Fibroblast of lung (primary cell): Measurements from ENCODE around the gene SIAH3. TPM values are rescaled to one million over a fixed set of nuclear protein-coding genes. Genes with fewer than 3 reads are reported as not detected.

ENCODE experiments used
- DNase-seq, 2 donors: peaks; one replicate each; pipeline versions ENCODE4 v3.0.0 to v3.0.0-alpha.2; 2010; ENCODE audit warnings: low read depth in 2 of 2
- H2AFZ ChIP-seq: 2 replicates; pipeline ENCODE4 v1.5.1; 2012; ENCODE audit warnings: low read length, control low read depth, inconsistent platforms
- H3K27ac ChIP-seq: 2 replicates; pipeline ENCODE4 v1.5.1; 2011; ENCODE audit warnings: low read length, control low read depth; ENCODE audit not compliant: insufficient read depth
- H3K27me3 ChIP-seq: 2 replicates; pipeline ENCODE4 v1.5.1; 2011; ENCODE audit warnings: mild to moderate bottlenecking, low read length; ENCODE audit not compliant: control insufficient read depth, insufficient read depth
- H3K36me3 ChIP-seq: 2 replicates; pipeline ENCODE4 v1.5.1; 2011; ENCODE audit warnings: low read length; ENCODE audit not compliant: control insufficient read depth, insufficient read depth
- H3K4me1 ChIP-seq: 2 replicates; pipeline ENCODE4 v1.5.1; 2011; ENCODE audit warnings: low read length; ENCODE audit not compliant: control insufficient read depth, insufficient read depth; ENCODE audit errors: extremely low read depth
- H3K4me2 ChIP-seq: 2 replicates; pipeline ENCODE4 v1.5.1; 2011; ENCODE audit warnings: low read length, control low read depth; ENCODE audit not compliant: insufficient read depth; ENCODE audit errors: extremely low read depth
- H3K4me3 ChIP-seq, 4 experiments: fragments of 200-600 bp in 1 of 4; sonication (generic) in 1 of 4; replicated peaks in 1 of 4; 2 replicates each; pipeline ENCODE4 v1.5.1; 2011 to 2016; ENCODE audit warnings: low read length in 4 of 4, low read depth in 3 of 4, mild to moderate bottlenecking in 3 of 4, control low read depth in 2 of 4, inconsistent platforms in 1 of 4, mixed read lengths in 1 of 4; ENCODE audit not compliant: insufficient read depth in 1 of 4; ENCODE audit errors: control extremely low read depth in 1 of 4
- H3K79me2 ChIP-seq: 2 replicates; pipeline ENCODE4 v1.5.1; 2012; ENCODE audit warnings: mild to moderate bottlenecking, low read length, inconsistent platforms; ENCODE audit not compliant: control insufficient read depth, insufficient read depth
- H3K9ac ChIP-seq: 2 replicates; pipeline ENCODE4 v1.5.1; 2011; ENCODE audit warnings: mild to moderate bottlenecking, low read length, control low read depth; ENCODE audit not compliant: insufficient read depth
- H3K9me3 ChIP-seq: 2 replicates; pipeline ENCODE4 v1.5.1; 2012; ENCODE audit warnings: low read depth, low read length; ENCODE audit not compliant: control insufficient read depth, insufficient read depth
- H4K20me1 ChIP-seq: 2 replicates; pipeline ENCODE4 v1.5.1; 2011; ENCODE audit warnings: low read length; ENCODE audit not compliant: control insufficient read depth, insufficient read depth; ENCODE audit errors: extremely low read depth
- EZH2 ChIP-seq: IDR thresholded peaks from 2 replicates; pipeline ENCODE4 v1.5.1; 2012; ENCODE audit warnings: low read length, control low read depth, mild to moderate bottlenecking; ENCODE audit errors: missing control alignments
- polyA plus RNA-seq, 2 donors: library from polyadenylated mRNA; depleted of rRNA in 1 of 2; stranded (reverse) in 1 of 2; unstranded in 1 of 2; fragments of >200 nt; gene quantifications; 2 replicates each; pipeline ENCODE4 v1.2.1, GENCODE V29; 2011 to 2012; ENCODE audit warnings: missing spikeins in 1 of 2
- total RNA-seq: library from RNA; depleted of rRNA; stranded (reverse); fragments of >200 nt; gene quantifications from 2 replicates; pipeline ENCODE4 v1.2.1, GENCODE V29; 2014
- TF ChIP-seq, protein P1 (sequence below), 2 donors: IDR thresholded peaks in 1 of 2; conservative IDR thresholded peaks in 1 of 2; 1 replicate in 1 of 2; 2 replicates in 1 of 2; pipeline ENCODE4 v1.5.1; 2011 to 2012; ENCODE audit warnings: low read length in 2 of 2, control low read depth in 1 of 2, inconsistent platforms in 1 of 2, low read depth in 1 of 2, mild to moderate bottlenecking in 1 of 2

Gene SIAH3
- total and polyA plus RNA-seq, 2 donors (not counting 1 experiment from before 2014, with no cell fraction given) = not detected

DNA sequence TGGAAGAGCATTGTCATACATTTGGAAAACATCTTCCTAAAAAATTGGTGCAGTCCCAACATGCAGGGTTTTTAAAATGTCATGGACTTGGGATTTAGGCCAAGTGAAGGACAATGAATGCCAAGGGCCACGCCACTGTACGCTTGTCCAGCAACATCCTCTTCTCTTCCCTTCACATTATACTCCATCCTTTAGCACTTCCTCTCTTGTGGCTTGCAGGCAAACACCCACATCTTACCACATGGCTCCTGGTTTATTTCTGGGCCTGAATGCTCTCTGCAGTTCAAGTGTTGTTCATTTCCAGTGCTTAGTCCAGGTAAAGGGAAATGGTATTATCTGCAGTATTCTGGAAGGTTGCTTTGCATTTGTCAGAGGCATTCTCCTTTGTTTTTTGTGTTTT, 104.5 kb downstream of the SIAH3 start:
- Histone ChIP-seq H3K27me3 (peaks cover 6% of the 10 kb centered on the region), H3K36me3 (no peaks in the 10 kb centered on the region)
- DNase-seq = no peak

DNA sequence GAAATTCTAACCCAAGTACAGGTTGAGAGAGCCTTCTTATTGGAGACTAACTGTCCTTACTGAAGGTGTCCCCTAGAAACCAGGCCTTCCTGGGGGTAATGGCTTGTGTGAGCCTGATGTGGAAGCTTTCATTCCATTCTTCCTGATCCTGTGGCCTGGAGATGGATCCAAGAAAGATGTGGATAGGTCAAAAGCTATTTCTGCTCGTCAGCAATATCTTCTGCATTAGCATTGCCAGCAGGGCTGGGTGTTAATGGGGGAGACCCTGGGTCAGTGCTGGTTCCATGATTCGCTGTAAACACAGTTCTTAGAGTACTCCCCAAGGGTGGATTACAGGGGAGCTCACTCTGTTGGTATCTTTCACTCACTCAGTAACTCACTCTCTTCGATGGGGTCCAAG, 106.6 kb downstream of the SIAH3 start:
- Histone ChIP-seq H3K9me3 (no peaks in the 10 kb centered on the region), H3K27me3 (peaks cover 6% of the 10 kb centered on the region), H3K36me3 (no peaks in the 10 kb centered on the region), H4K20me1 (no peaks in the 10 kb centered on the region), H3K27ac (no peak overlapping the region), H3K79me2 (no peaks in the 10 kb centered on the region), H3K4me3 (no peak overlapping the region), H3K9ac (no peak overlapping the region), H3K4me1 (no peaks in the 10 kb centered on the region), H2AFZ (no peak overlapping the region), H3K4me2 (no peak overlapping the region)
- DNase-seq = no peak
- TF ChIP-seq, protein P1, sequence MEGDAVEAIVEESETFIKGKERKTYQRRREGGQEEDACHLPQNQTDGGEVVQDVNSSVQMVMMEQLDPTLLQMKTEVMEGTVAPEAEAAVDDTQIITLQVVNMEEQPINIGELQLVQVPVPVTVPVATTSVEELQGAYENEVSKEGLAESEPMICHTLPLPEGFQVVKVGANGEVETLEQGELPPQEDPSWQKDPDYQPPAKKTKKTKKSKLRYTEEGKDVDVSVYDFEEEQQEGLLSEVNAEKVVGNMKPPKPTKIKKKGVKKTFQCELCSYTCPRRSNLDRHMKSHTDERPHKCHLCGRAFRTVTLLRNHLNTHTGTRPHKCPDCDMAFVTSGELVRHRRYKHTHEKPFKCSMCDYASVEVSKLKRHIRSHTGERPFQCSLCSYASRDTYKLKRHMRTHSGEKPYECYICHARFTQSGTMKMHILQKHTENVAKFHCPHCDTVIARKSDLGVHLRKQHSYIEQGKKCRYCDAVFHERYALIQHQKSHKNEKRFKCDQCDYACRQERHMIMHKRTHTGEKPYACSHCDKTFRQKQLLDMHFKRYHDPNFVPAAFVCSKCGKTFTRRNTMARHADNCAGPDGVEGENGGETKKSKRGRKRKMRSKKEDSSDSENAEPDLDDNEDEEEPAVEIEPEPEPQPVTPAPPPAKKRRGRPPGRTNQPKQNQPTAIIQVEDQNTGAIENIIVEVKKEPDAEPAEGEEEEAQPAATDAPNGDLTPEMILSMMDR (conservative IDR thresholded peaks at IDR 0.05 in 1 of 2, IDR thresholded peaks at IDR 0.05 in 1 of 2; ENCODE audit: low read depth in 1 of 2, low read length in 2 of 2) = no peak
- no peak for TF ChIP-seq EZH2

More for the DNA sequence above, 104.5 kb downstream of the SIAH3 start:
- H3K9me3 ChIP-seq = no peaks in the 10 kb centered on the region
- no peak overlapping the region for H3K27ac ChIP-seq
- no peak overlapping the region for H2AFZ ChIP-seq
- TF ChIP-seq EZH2 = no peak
- TF ChIP-seq, protein P1 (conservative IDR thresholded peaks at IDR 0.05 in 1 of 2, IDR thresholded peaks at IDR 0.05 in 1 of 2; ENCODE audit: low read depth in 1 of 2, low read length in 2 of 2) = no peak
- no peaks in the 10 kb centered on the region for H3K79me2 ChIP-seq
- no peak overlapping the region for H3K9ac ChIP-seq
- no peak overlapping the region for H3K4me3 ChIP-seq
- H3K4me2 ChIP-seq = no peak overlapping the region
- no peaks in the 10 kb centered on the region for H3K4me1 ChIP-seq
- H4K20me1 ChIP-seq = no peaks in the 10 kb centered on the region

DNA sequence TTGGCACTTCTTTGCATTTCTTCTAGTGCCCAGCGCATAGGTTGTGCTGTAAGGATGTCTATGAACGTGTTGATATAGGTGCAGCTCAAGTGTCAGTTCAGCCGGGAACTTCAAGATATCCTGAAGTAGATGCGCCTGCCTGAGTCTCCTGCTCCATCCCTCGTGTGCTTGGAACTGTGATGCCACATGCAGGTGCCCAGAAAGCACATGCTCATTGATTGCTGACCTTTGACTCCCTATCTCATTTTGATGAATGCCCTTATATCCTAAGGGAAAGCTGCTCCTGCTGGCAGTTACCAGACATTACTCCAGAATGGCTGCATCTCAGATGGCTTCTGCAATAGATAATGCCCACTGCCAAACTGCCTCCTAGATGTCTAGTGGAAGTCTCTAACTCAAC, 108.6 kb downstream of the SIAH3 start:
- Histone ChIP-seq H3K4me2 (no peak overlapping the region), H3K27ac (no peak overlapping the region), H3K27me3 (no peaks in the 10 kb centered on the region), H4K20me1 (no peaks in the 10 kb centered on the region), H3K4me3 (no peak overlapping the region), H3K9me3 (no peaks in the 10 kb centered on the region), H3K79me2 (no peaks in the 10 kb centered on the region), H3K36me3 (no peaks in the 10 kb centered on the region), H3K4me1 (no peaks in the 10 kb centered on the region), H3K9ac (no peak overlapping the region), H2AFZ (no peak overlapping the region)
- no peak for DNase-seq
- TF ChIP-seq, protein P1 (conservative IDR thresholded peaks at IDR 0.05 in 1 of 2, IDR thresholded peaks at IDR 0.05 in 1 of 2; ENCODE audit: low read depth in 1 of 2, low read length in 2 of 2) = no peak
- TF ChIP-seq EZH2 = no peak
